K562 treated with DMSO at 1 percent for 48 hours (cell line): ENCODE results near the gene ESCO1. TPM values are rescaled to one million over a fixed set of nuclear protein-coding genes. Genes with fewer than 3 reads are reported as not detected.

Source experiments
- total RNA-seq: library from RNA; unstranded; fragments of 300-600 nt; gene quantifications from 2 replicates; pipeline ENCODE4 v1.2.3, GENCODE V29; 2022; ENCODE audit warnings: low replicate concordance; ENCODE audit errors: extremely low read depth

ESCO1 gene
- total RNA-seq, result not detected in 2 replicates

DNA sequence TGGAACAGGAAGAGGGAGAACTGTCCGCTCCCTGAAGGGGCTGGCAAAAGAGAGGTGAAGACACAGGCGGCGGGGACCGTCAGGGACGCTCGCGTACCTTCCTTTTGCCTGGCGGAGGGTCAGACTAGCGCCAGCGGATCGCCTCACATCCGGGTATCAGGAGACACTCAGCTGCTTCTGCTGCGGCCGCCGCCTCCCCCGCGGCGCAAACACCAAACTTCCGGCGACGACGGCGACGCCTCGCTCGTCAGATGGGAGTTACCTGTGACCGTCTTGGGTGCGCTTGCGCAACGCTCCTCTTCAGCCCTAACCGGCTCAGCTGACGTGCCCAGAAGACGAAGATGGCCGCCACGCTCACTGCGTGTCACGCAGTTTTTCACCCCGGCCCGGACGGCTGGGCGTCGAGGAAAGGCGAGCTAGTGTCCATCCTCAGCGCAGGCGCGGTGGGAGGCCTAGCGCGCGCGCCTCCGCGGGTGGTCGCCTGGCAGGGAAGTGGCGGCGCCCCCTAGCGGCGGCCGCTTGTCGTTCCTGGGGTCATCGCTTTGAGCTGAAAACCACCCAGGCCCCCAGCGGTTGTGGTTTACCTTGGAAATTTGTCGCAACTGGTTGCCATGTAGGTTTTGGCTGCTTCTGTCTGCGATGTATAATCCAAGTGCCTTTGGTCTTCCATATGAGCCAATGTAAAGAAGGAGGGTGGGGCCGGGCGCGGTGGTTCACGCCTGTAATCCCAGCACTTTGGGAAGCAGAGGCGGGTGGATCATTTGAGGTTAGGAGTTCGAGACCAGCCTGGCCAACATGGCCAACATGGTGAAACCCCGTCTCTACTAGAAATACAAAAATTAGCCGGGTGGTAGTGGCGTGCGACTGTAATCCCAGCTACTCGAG, at the start of gene ESCO1:
TSS of gene ESCO1 (minus strand) at position 179 of the 885 bp plus-strand sequence. CDS start 25,861 bp downstream, outside the sequence.

GRCh38 chr18:21612125-21613039, 11.9 kb upstream of the ESCO1 start, which contains the start of gene SNRPD1:
TSS of gene SNRPD1 (plus strand) at chr18:21612314. CDS start at chr18:21612430, 116 bp downstream.

Other genes with a start within 250 kb of the ESCO1 start
- gene SNRPD1, start 11.6 kb upstream of the ESCO1 start, total RNA-seq, result not detected in 2 replicates
- not detected in 2 replicates for gene ABHD3, start 104.1 kb upstream of the ESCO1 start, total RNA-seq
- gene MIB1, start 140.1 kb upstream of the ESCO1 start, total RNA-seq, result not detected in 2 replicates